GM12892 (cell line): ENCODE data around the gene RAB6A.

ENCODE experiments used
- POLR2A ChIP-seq: IDR thresholded peaks from 2 replicates; pipeline ENCODE4 v1.6.1; 2011; ENCODE audit warnings: low read depth, low read length, control low read depth
- TAF1 ChIP-seq: IDR thresholded peaks from 2 replicates; pipeline ENCODE4 v1.6.1; 2011; ENCODE audit warnings: low read depth, mild to moderate bottlenecking, control low read depth, low read length, borderline replicate concordance

DNA sequence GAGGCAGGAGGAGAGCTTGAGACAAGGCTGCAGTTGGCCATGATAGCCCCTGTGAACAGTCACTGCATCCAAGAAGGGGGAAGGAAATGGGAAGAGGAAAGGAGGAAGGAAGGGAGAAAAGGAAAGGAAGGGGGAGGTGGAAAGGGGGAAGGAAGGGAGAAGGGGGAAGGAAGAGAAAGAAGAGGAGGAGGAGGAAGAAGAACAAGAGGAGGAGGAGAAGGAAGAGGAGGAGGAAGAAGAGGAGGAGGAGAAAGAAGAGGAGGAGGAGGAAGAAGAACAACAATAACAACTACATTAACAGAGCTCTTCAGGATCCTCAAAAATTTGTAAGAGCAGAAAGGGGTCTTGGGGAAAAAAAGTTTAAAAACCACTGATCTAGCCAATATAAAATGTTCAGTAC, 5.2 kb downstream of the RAB6A start:
- TF ChIP-seq POLR2A (no peak), TAF1 (no peak)
